Measurements from ENCODE around the gene SCN5A.

SCN5A gene

DNA sequence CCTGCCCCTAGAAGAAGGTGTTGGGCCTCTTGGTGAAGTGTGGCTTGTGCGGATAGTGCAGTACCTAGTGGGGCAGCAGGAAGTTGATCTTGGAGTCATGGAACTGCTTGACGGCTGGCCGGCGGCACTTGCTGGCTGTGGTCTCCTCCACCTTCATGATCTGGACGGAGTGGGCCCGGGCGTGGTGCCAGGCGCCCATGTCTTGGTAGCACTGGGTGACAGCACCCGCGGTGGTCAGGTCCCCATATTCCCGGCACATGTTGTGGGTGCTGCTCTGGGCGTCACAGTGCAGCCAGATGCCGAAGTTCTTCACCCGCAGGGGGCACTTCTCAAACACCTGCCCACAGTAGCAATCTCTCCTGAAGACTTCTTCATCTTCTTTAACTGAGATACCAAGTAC lies 122.7 kb downstream of the SCN5A start (continued):
- TF ChIP-seq, protein P1, sequence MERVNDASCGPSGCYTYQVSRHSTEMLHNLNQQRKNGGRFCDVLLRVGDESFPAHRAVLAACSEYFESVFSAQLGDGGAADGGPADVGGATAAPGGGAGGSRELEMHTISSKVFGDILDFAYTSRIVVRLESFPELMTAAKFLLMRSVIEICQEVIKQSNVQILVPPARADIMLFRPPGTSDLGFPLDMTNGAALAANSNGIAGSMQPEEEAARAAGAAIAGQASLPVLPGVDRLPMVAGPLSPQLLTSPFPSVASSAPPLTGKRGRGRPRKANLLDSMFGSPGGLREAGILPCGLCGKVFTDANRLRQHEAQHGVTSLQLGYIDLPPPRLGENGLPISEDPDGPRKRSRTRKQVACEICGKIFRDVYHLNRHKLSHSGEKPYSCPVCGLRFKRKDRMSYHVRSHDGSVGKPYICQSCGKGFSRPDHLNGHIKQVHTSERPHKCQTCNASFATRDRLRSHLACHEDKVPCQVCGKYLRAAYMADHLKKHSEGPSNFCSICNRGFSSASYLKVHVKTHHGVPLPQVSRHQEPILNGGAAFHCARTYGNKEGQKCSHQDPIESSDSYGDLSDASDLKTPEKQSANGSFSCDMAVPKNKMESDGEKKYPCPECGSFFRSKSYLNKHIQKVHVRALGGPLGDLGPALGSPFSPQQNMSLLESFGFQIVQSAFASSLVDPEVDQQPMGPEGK (CRISPR knock-in tag; IDR thresholded peaks at IDR 0.05; ENCODE audit: borderline replicate concordance) = no peak

DNA sequence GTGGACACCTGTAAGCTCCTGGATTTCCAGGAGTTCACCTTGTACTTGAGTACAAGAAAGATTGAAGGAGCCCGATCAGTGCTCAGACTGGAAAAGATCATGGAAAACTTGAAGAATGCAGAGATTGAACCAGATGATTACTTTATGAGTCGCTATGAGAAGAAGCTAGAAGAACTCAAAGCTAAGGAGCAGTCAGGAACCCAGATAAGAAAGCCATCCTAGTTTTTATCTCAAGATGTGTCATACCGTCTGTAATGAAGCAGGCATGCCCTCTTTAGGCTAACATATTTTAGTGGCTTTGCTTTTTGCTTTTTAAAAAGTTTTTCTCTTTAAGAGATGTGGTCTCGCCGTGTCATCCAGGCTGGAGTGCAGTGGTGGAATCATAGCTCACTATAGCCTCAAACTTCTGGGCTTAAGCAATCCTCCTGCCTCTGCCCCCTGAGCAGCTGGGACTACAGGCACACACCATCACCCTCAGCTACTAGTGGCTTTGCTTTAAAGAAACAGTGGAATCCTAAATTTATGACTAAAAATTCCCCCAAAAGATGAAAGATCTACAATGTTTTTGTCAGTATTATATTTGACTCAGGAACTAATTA lies 125.2 kb downstream of the SCN5A start:
- ATAC-seq = no peak
- no peak for TF ChIP-seq ZNF565 (CRISPR knock-in tag; conservative IDR thresholded peaks at IDR 0.05; ENCODE audit: low read depth)
- TF ChIP-seq, protein P2, sequence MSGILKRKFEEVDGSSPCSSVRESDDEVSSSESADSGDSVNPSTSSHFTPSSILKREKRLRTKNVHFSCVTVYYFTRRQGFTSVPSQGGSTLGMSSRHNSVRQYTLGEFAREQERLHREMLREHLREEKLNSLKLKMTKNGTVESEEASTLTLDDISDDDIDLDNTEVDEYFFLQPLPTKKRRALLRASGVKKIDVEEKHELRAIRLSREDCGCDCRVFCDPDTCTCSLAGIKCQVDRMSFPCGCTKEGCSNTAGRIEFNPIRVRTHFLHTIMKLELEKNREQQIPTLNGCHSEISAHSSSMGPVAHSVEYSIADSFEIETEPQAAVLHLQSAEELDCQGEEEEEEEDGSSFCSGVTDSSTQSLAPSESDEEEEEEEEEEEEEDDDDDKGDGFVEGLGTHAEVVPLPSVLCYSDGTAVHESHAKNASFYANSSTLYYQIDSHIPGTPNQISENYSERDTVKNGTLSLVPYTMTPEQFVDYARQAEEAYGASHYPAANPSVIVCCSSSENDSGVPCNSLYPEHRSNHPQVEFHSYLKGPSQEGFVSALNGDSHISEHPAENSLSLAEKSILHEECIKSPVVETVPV (CRISPR knock-in tag; IDR thresholded peaks at IDR 0.05) = no peak
- TF ChIP-seq, protein P3, sequence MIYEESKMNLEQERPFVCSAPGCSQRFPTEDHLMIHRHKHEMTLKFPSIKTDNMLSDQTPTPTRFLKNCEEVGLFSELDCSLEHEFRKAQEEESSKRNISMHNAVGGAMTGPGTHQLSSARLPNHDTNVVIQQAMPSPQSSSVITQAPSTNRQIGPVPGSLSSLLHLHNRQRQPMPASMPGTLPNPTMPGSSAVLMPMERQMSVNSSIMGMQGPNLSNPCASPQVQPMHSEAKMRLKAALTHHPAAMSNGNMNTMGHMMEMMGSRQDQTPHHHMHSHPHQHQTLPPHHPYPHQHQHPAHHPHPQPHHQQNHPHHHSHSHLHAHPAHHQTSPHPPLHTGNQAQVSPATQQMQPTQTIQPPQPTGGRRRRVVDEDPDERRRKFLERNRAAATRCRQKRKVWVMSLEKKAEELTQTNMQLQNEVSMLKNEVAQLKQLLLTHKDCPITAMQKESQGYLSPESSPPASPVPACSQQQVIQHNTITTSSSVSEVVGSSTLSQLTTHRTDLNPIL (CRISPR knock-in tag; IDR thresholded peaks at IDR 0.05; ENCODE audit: low read depth) = no peak

DNA sequence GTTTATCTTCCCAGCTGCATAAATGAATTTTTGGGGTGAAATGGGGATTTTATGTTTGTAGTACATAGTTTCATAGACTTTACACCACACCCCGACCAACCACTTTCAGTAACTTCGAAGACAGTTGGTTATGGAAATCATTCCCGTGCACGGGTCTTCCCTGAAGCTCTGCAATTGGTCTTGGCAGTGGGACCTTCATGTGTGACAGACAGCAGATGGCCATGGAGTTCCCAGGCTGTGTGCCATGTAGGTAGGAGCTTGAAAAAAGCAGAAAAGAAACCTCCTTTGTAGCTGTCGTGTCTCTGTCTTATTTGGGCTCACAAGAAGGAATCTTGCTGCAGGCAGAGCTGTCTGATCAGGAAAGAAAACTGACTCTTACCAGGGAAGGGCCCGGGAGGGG lies 127.5 kb downstream of the SCN5A start:
- no peak for TF ChIP-seq ZFP30 (CRISPR knock-in tag; IDR thresholded peaks at IDR 0.05)
- no peak for TF ChIP-seq ZNF70 (CRISPR knock-in tag; IDR thresholded peaks at IDR 0.05)
- no peak for TF ChIP-seq ZC3H10 (CRISPR knock-in tag; IDR thresholded peaks at IDR 0.05)
- no peak for TF ChIP-seq GLIS3 (CRISPR knock-in tag; IDR thresholded peaks at IDR 0.05)
- TF ChIP-seq, protein P4, sequence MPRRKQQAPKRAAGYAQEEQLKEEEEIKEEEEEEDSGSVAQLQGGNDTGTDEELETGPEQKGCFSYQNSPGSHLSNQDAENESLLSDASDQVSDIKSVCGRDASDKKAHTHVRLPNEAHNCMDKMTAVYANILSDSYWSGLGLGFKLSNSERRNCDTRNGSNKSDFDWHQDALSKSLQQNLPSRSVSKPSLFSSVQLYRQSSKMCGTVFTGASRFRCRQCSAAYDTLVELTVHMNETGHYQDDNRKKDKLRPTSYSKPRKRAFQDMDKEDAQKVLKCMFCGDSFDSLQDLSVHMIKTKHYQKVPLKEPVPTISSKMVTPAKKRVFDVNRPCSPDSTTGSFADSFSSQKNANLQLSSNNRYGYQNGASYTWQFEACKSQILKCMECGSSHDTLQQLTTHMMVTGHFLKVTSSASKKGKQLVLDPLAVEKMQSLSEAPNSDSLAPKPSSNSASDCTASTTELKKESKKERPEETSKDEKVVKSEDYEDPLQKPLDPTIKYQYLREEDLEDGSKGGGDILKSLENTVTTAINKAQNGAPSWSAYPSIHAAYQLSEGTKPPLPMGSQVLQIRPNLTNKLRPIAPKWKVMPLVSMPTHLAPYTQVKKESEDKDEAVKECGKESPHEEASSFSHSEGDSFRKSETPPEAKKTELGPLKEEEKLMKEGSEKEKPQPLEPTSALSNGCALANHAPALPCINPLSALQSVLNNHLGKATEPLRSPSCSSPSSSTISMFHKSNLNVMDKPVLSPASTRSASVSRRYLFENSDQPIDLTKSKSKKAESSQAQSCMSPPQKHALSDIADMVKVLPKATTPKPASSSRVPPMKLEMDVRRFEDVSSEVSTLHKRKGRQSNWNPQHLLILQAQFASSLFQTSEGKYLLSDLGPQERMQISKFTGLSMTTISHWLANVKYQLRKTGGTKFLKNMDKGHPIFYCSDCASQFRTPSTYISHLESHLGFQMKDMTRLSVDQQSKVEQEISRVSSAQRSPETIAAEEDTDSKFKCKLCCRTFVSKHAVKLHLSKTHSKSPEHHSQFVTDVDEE (CRISPR knock-in tag; IDR thresholded peaks at IDR 0.05) = no peak
- no peak for TF ChIP-seq ESRRG (CRISPR knock-in tag; IDR thresholded peaks at IDR 0.05)
- TF ChIP-seq TOX (CRISPR knock-in tag; IDR thresholded peaks at IDR 0.05; ENCODE audit: borderline replicate concordance) = no peak
- TF ChIP-seq SNAI2 (CRISPR knock-in tag; IDR thresholded peaks at IDR 0.05) = no peak
- TF ChIP-seq ZFP3 (CRISPR knock-in tag; IDR thresholded peaks at IDR 0.05) = no peak
- TF ChIP-seq, protein P2 (CRISPR knock-in tag; IDR thresholded peaks at IDR 0.05) = no peak
- no peak for TF ChIP-seq RARB (CRISPR knock-in tag; IDR thresholded peaks at IDR 0.05)
- no peak for ATAC-seq

DNA sequence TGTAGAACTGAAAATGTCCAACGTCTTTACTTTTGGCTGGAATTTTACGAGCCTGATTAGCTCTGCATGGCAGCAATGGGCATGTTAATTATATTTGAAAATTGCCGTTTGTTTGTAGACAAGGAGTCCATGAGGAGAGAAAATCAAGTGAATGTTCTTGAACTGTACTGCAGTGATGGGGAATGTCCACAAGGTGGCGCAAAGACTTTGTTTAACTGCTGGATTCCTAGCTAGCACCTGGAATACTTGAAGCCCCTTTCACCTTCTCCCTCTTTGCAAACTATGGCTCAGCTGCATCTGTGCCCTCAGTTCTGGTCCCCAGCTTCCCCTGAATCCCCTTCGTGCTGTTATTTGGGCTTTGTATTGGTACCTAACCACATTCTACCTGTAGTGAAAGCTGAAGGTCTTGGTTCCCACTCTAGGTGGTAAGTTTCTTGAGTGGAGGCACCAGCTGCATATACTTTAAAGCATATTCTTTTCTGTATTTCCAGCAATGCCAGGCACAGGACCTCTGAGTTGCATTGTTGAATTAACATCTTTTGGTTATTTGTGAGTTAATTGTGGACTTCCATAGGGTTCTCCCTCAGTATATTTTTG lies 128.0 kb downstream of the SCN5A start:
- ATAC-seq = peak; percentile 52; the same call in 2 of the 3 replicates
- TF ChIP-seq ARNTL (CRISPR knock-in tag; IDR thresholded peaks at IDR 0.05; ENCODE audit: borderline replicate concordance, low read depth) = no peak
- no peak for TF ChIP-seq ISL1 (CRISPR knock-in tag; IDR thresholded peaks at IDR 0.05)
- TF ChIP-seq ZNF70 (CRISPR knock-in tag; IDR thresholded peaks at IDR 0.05) = no peak
- TF ChIP-seq ZNF565 (CRISPR knock-in tag; conservative IDR thresholded peaks at IDR 0.05; ENCODE audit: low read depth) = no peak
- TF ChIP-seq, protein P4 (CRISPR knock-in tag; IDR thresholded peaks at IDR 0.05) = no peak
- TF ChIP-seq, protein P1 (CRISPR knock-in tag; IDR thresholded peaks at IDR 0.05; ENCODE audit: borderline replicate concordance) = no peak
- no peak for TF ChIP-seq BACH2 (CRISPR knock-in tag; IDR thresholded peaks at IDR 0.05; ENCODE audit: borderline replicate concordance)
- TF ChIP-seq ZFP30 (CRISPR knock-in tag; IDR thresholded peaks at IDR 0.05) = no peak
- no peak for TF ChIP-seq TOX (CRISPR knock-in tag; IDR thresholded peaks at IDR 0.05; ENCODE audit: borderline replicate concordance)
- no peak for TF ChIP-seq TCF4 (CRISPR knock-in tag; IDR thresholded peaks at IDR 0.05; ENCODE audit: borderline replicate concordance)
- TF ChIP-seq, protein P2 (CRISPR knock-in tag; IDR thresholded peaks at IDR 0.05) = no peak

Measured in SK-N-SH treated with all-trans-retinoic acid at 6 μM for 48 hours (cell line).